GM21381 (cell line): Measurements from ENCODE around the gene KCNE5.
"Not testable (repeated sequence)": the region's sequence is repeated elsewhere in the genome, so short reads cannot be mapped to it uniquely, and the experiment has no call there.

Experiments
- ATAC-seq: cut with Tn5 transposase; IDR thresholded peaks from one replicate; pipeline ENCODE4 v1.9.1; 2021; ENCODE audit warnings: mild to moderate bottlenecking, moderate library complexity; ENCODE audit not compliant: unreplicated experiment

Gene KCNE5

GRCh38 chrX:109619771-109620170, 5.2 kb downstream of the KCNE5 start:
- no peak for ATAC-seq

GRCh38 chrX:109614951-109615350, 10.0 kb downstream of the KCNE5 start:
- no peak for ATAC-seq

DNA sequence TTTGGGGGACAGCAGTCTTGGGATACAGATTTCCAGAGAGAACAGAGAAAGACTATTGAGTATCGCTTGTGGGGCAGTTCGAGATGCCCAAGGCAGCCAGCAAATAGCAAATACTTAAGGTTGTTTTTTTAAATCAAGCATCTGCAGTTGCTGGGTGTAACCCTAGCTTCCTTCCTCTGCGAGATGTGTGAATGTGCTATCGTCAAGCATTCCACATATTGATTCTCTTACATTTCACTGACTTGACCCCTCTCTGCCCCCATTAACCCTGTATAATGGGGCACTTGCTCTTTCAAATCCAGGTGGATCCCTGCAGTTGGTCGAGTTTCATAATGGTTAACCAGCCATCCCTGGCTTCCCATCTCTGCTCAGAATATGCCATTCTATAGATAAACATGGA, 23.5 kb downstream of the KCNE5 start:
- no peak for ATAC-seq

DNA sequence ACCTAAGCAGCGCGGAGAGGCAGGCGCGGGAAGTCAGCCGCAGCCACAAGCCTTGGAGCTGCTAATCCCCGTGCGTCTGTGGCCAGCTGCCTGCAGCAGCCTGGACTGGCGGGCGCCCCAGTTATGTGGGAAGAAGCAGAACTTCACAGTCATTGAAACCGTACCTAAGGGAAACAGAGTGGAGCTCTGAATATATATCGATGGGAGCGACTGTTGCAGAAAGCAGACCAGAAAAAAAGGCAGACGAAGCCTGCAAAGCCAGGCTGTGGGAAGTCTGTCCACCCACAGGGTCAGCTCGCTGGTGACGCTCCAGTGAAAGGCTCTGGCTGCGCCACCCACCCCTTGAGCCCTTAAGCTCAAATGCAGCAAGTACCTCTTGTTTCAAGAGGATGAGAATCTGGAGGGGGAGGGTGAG, 24.7 kb downstream of the KCNE5 start:
- ATAC-seq: no peak

GRCh38 chrX:109596015-109596414, 29.0 kb downstream of the KCNE5 start:
- ATAC-seq: no peak

- ATAC-seq: no peak
Observed at GRCh38 chrX:109590176-109590575, 34.8 kb downstream of the KCNE5 start.

GRCh38 chrX:109585488-109585887, 39.5 kb downstream of the KCNE5 start:
- ATAC-seq: no peak

- no peak for ATAC-seq
Observed at GRCh38 chrX:109578916-109579315, 46.1 kb downstream of the KCNE5 start.

GRCh38 chrX:109577055-109577454, 47.9 kb downstream of the KCNE5 start:
- ATAC-seq: no peak

DNA sequence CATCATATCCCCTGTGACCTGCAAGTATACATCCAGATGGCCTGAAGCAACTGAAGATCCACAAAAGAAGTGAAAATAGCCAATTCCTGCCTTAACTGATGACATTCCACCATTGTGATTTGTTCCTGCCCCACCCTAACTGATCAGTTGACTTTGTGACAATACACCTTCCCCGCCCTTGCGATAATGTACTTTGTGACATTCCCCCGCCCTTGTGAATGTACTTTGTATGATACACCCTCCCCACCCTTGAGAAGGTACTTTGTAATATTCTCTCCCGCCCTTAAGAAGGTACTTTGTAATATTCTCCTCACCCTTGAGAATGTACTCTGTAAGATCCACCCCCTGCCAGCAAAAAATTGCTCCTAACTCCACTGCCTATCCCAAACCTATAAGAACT, 48.9 kb downstream of the KCNE5 start:
- not testable (repeated sequence) for ATAC-seq
